ENCODE results near the gene GPR18. TPM values are rescaled to one million over a fixed set of nuclear protein-coding genes. Genes with fewer than 3 reads are reported as not detected.

GPR18 gene
- total RNA-seq, 1 experiment from 2014 or later, result not detected

GRCh38 chr13:99265821-99266426 is 7.7 kb upstream of the GPR18 start:
- POLR2A ChIA-PET (ENCODE audit: low non-redundant PET), result no interaction called here
- Histone ChIP-seq H3K9me3 (ENCODE audit: low read depth, low read length, poor library complexity, severe bottlenecking) (no peaks in the 10 kb centered on the region), H3K36me3 (ENCODE audit: insufficient read depth, low read length, poor library complexity, severe bottlenecking) (no peaks in the 10 kb centered on the region), H3K27ac (ENCODE audit: low read depth, low read length, poor library complexity, severe bottlenecking) (no peak overlapping the region), H3K27me3 (replicated peaks; ENCODE audit: insufficient read depth, low read depth, low read length, poor library complexity) (no peaks in the 10 kb centered on the region), H3K4me3 (ENCODE audit: low read depth, low read length, poor library complexity, severe bottlenecking) (no peak overlapping the region), H3K4me1 (ENCODE audit: insufficient read depth, low read length, poor library complexity, severe bottlenecking) (no peaks in the 10 kb centered on the region)
- intact Hi-C loops (cut with micrococcal nuclease; ENCODE audit: unreplicated experiment), result loop anchor here (10.0 kb wide), 1 partner anchor 421 kb away; no protein-coding TSS in a partner anchor
- peak; percentile 48 for DNase-seq (ENCODE audit: low spot score)
- CTCF ChIA-PET, result interaction anchor here (0.6 to 1.2 kb wide), 5 partner anchors 9 to 237 kb away, joined by 3 to 13 read pairs (median 6); no protein-coding TSS in a partner anchor
- TF ChIP-seq EZH2 (IDR thresholded peaks at IDR 0.05; ENCODE audit: borderline replicate concordance, low read depth, low read length, poor library complexity, severe bottlenecking) (no peak), CTCF (conservative IDR thresholded peaks at IDR 0.05; ENCODE audit: low read depth, low read length) (peak; percentile 64)
- BruUV-seq (replicated peaks), result no TSS peak

- no peaks in the 10 kb centered on the region for H3K9me3 ChIP-seq (ENCODE audit: low read depth, low read length, poor library complexity, severe bottlenecking)
- POLR2A ChIA-PET (ENCODE audit: low non-redundant PET), result no interaction called here
- no peak for DNase-seq (ENCODE audit: low spot score)
- H3K4me1 ChIP-seq (ENCODE audit: insufficient read depth, low read length, poor library complexity, severe bottlenecking), result no peaks in the 10 kb centered on the region
- no peak overlapping the region for H3K4me3 ChIP-seq (ENCODE audit: low read depth, low read length, poor library complexity, severe bottlenecking)
- BruUV-seq (replicated peaks), result no TSS peak
- no peaks in the 10 kb centered on the region for H3K27me3 ChIP-seq (replicated peaks; ENCODE audit: insufficient read depth, low read depth, low read length, poor library complexity)
- no peak for TF ChIP-seq CTCF (conservative IDR thresholded peaks at IDR 0.05; ENCODE audit: low read depth, low read length)
- TF ChIP-seq EZH2 (IDR thresholded peaks at IDR 0.05; ENCODE audit: borderline replicate concordance, low read depth, low read length, poor library complexity, severe bottlenecking), result no peak
- intact Hi-C loops (cut with micrococcal nuclease; ENCODE audit: unreplicated experiment), result loop anchor here (10.0 kb wide), 1 partner anchor 420 kb away; no protein-coding TSS in a partner anchor
- H3K36me3 ChIP-seq (ENCODE audit: insufficient read depth, low read length, poor library complexity, severe bottlenecking), result no peaks in the 10 kb centered on the region
- CTCF ChIA-PET, result interaction anchor here (0.6 to 1.2 kb wide), 4 partner anchors 10 to 236 kb away, joined by 4 to 13 read pairs (median 6); no protein-coding TSS in a partner anchor
- H3K27ac ChIP-seq (ENCODE audit: low read depth, low read length, poor library complexity, severe bottlenecking), result no peak overlapping the region
These were observed 7.1 kb upstream of the GPR18 start for GRCh38 chr13:99265162-99265800.

GRCh38 chr13:99264051-99264450 is 5.9 kb upstream of the GPR18 start:
- Histone ChIP-seq H3K4me1 (ENCODE audit: insufficient read depth, low read length, poor library complexity, severe bottlenecking) (no peaks in the 10 kb centered on the region), H3K27me3 (replicated peaks; ENCODE audit: insufficient read depth, low read depth, low read length, poor library complexity) (no peaks in the 10 kb centered on the region), H3K9me3 (ENCODE audit: low read depth, low read length, poor library complexity, severe bottlenecking) (no peaks in the 10 kb centered on the region), H3K27ac (ENCODE audit: low read depth, low read length, poor library complexity, severe bottlenecking) (no peak overlapping the region), H3K36me3 (ENCODE audit: insufficient read depth, low read length, poor library complexity, severe bottlenecking) (no peaks in the 10 kb centered on the region), H3K4me3 (ENCODE audit: low read depth, low read length, poor library complexity, severe bottlenecking) (no peak overlapping the region)
- POLR2A ChIA-PET (ENCODE audit: low non-redundant PET), result no interaction called here
- CTCF ChIA-PET, result no interaction called here
- DNase-seq (ENCODE audit: low spot score), result no peak
- BruUV-seq (replicated peaks), result no TSS peak
- intact Hi-C loops (cut with micrococcal nuclease; ENCODE audit: unreplicated experiment), result loop anchor here (1.0 to 10.0 kb wide), 2 partner anchors 88 to 419 kb away; no protein-coding TSS in a partner anchor
- TF ChIP-seq CTCF (conservative IDR thresholded peaks at IDR 0.05; ENCODE audit: low read depth, low read length) (no peak), EZH2 (IDR thresholded peaks at IDR 0.05; ENCODE audit: borderline replicate concordance, low read depth, low read length, poor library complexity, severe bottlenecking) (no peak)
